GM12878 (cell line): Measurements from ENCODE around the gene PIGB. TPM values are rescaled to one million over a fixed set of nuclear protein-coding genes. Genes with fewer than 3 reads are reported as not detected.
A peak's percentile ranks its signal among the peaks of the same experiment; 100 is the strongest.

Experiments used
- ATF7 ChIP-seq: fragments of 450-650 bp; IDR thresholded peaks from 2 replicates; pipeline ENCODE4 v1.6.1; 2016; ENCODE audit warnings: low read depth, mild to moderate bottlenecking
- FOXK2 ChIP-seq: fragments of 450-650 bp; IDR thresholded peaks from 2 replicates; pipeline ENCODE4 v1.6.1; 2017; ENCODE audit warnings: mild to moderate bottlenecking, moderate library complexity
- MTA2 ChIP-seq: fragments of 450-650 bp; IDR thresholded peaks from 2 replicates; pipeline ENCODE4 v1.6.1; 2016; ENCODE audit warnings: low read depth, mild to moderate bottlenecking, moderate library complexity
- RAD21 ChIP-seq: IDR thresholded peaks from 2 replicates; pipeline ENCODE4 v1.6.1; 2011; ENCODE audit warnings: mild to moderate bottlenecking, low read depth, low read length, moderate library complexity; ENCODE audit not compliant: insufficient read depth
- RUNX3 ChIP-seq: IDR thresholded peaks from 2 replicates; pipeline ENCODE4 v1.6.1; 2012; ENCODE audit warnings: low read length, inconsistent platforms
- SREBF1 ChIP-seq: IDR thresholded peaks from 2 replicates; pipeline ENCODE4 v1.6.1; 2012; ENCODE audit warnings: mild to moderate bottlenecking, low read length
- ZNF274 ChIP-seq: IDR thresholded peaks from one replicate; pipeline ENCODE4 v1.8.0; 2011; ENCODE audit not compliant: insufficient read length, insufficient read depth
- microRNA counts: library from miRNA; unstranded; fragments of <30 nt; microRNA quantifications from one replicate; lab custom pipeline; 2016
- microRNA-seq: library from miRNA; unstranded; fragments of <30 nt; microRNA quantifications from one replicate; pipeline ENCODE4, GENCODE V29; 2018
- polyA plus RNA-seq, 11 experiments: library from polyadenylated mRNA; depleted of rRNA in 4 of 11; unstranded in 6 of 11; stranded (reverse) in 5 of 11; fragments of >200 nt; fragmentation: Nextera tagmentation in 4 of 11; fragmentation: Illumina TruSeq in 1 of 11; extraction: Ambion mirVana in 4 of 11; extraction: Trizol in 1 of 11; gene quantifications; 1 replicate in 1 of 11; 2 replicates in 10 of 11; pipeline versions ENCODE4 v1.2.1 to v1.2.3, GENCODE V29; 2011 to 2016; ENCODE audit warnings: inconsistent platforms in 2 of 11, missing spikeins in 2 of 11, low read depth in 1 of 11
- total RNA-seq, 4 experiments: library from RNA; depleted of rRNA in 3 of 4; stranded (reverse); fragments of >200 nt in 3 of 4; fragmentation: Illumina TruSeq in 1 of 4; extraction: Trizol in 1 of 4; gene quantifications; 2 replicates each; pipeline versions ENCODE4 v1.2.1 to v1.2.3, GENCODE V29; 2013 to 2021

PIGB gene
- total and polyA plus RNA-seq, 10 of the 15 experiments (the other 5 are each of a cell fraction or from before 2014, with no cell fraction given), result 17.9 to 46.0 (median 25.2) TPM

- TF ChIP-seq ATF7, result no peak
- no peak for TF ChIP-seq FOXK2
- TF ChIP-seq RUNX3, result peak; percentile 44; the same call in 1 of the 2 replicates
- TF ChIP-seq MTA2, result peak; percentile 40; the same call in 1 of the 2 replicates
- TF ChIP-seq ZNF274, result no peak
- no peak for TF ChIP-seq RAD21
- TF ChIP-seq SREBF1, result no peak
Observed at GRCh38 chr15:55403531-55403930, 84.5 kb downstream of the PIGB start (continued).

MicroRNAs encoded within 50 kb of the gene (microRNA counts, 767-probe panel; counts per million panel counts)
- microRNA hsa-miR-628-3p (lab: Ali Mortazavi, UCI) (784 counts per million, percentile 18 among the panel's probes with 10 or more counts), microRNA hsa-miR-628-5p (lab: Ali Mortazavi, UCI) (55.3 counts per million)

Small RNAs within 50 kb of the gene (microRNA-seq; reads per million reads assigned to microRNA genes)
- 71.0 reads per million, percentile 71 among the genes with 10 or more reads in this experiment for gene MIR628

Other genes with a start within 250 kb of the PIGB start
- 94.9 and 127 TPM in 2 replicates for gene RSL24D1, start 122.3 kb upstream of the PIGB start, total RNA-seq (2014; rRNA removed)
- gene RSL24D1, start 122.3 kb upstream of the PIGB start, total RNA-seq (2014; rRNA removed; fragmentation: Illumina TruSeq; extraction: Trizol), result 133 and 134 TPM in 2 replicates
- 97.4 and 101 TPM in 2 replicates for gene RSL24D1, start 122.3 kb upstream of the PIGB start, total RNA-seq (2021)
- 146 and 264 TPM in 2 replicates for gene RSL24D1, start 122.3 kb upstream of the PIGB start, polyA plus RNA-seq (2011; rRNA removed)
- gene RSL24D1, start 122.3 kb upstream of the PIGB start, polyA plus RNA-seq (2014; fragmentation: Illumina TruSeq; extraction: Trizol), result 107 and 131 TPM in 2 replicates
- 100 to 1,000 TPM; 198 to 249 TPM for gene RSL24D1, start 122.3 kb upstream of the PIGB start, polyA plus RNA-seq (2014; fragmentation: Nextera tagmentation; extraction: Ambion mirVana)
- 81.4 and 95.0 TPM in 2 replicates for gene RSL24D1, start 122.3 kb upstream of the PIGB start, polyA plus RNA-seq (2014; rRNA removed)
- gene RSL24D1, start 122.3 kb upstream of the PIGB start, polyA plus RNA-seq (2016; fragmentation: Nextera tagmentation; extraction: Ambion mirVana), result 100 to 1,000 TPM; 115 to 126 TPM
- gene RAB27A, start 29.4 kb upstream of the PIGB start, total RNA-seq (2014; rRNA removed), result 13.3 and 15.4 TPM in 2 replicates
- 27.6 and 30.8 TPM in 2 replicates for gene RAB27A, start 29.4 kb upstream of the PIGB start, total RNA-seq (2014; rRNA removed; fragmentation: Illumina TruSeq; extraction: Trizol)
- 52.2 and 53.2 TPM in 2 replicates for gene RAB27A, start 29.4 kb upstream of the PIGB start, total RNA-seq (2021)
- gene RAB27A, start 29.4 kb upstream of the PIGB start, polyA plus RNA-seq (2011; rRNA removed), result 139 and 184 TPM in 2 replicates
- gene RAB27A, start 29.4 kb upstream of the PIGB start, polyA plus RNA-seq (2014; fragmentation: Illumina TruSeq; extraction: Trizol), result 65.4 and 85.6 TPM in 2 replicates
- 10 to 100 TPM; 24.6 to 36.5 TPM for gene RAB27A, start 29.4 kb upstream of the PIGB start, polyA plus RNA-seq (2014; fragmentation: Nextera tagmentation; extraction: Ambion mirVana)
- 44.3 and 50.6 TPM in 2 replicates for gene RAB27A, start 29.4 kb upstream of the PIGB start, polyA plus RNA-seq (2014; rRNA removed)
- 10 to 100 TPM; 32.0 to 33.9 TPM for gene RAB27A, start 29.4 kb upstream of the PIGB start, polyA plus RNA-seq (2016; fragmentation: Nextera tagmentation; extraction: Ambion mirVana)
- gene PIGBOS1, start 99 bp upstream of the PIGB start, total RNA-seq (2014; rRNA removed), result 7.1 and 8.1 TPM in 2 replicates
- 14.0 and 14.1 TPM in 2 replicates for gene PIGBOS1, start 99 bp upstream of the PIGB start, total RNA-seq (2014; rRNA removed; fragmentation: Illumina TruSeq; extraction: Trizol)
- 7.1 and 7.6 TPM in 2 replicates for gene PIGBOS1, start 99 bp upstream of the PIGB start, total RNA-seq (2021)
- 9.9 and 17.1 TPM in 2 replicates for gene PIGBOS1, start 99 bp upstream of the PIGB start, polyA plus RNA-seq (2011; rRNA removed)
- gene PIGBOS1, start 99 bp upstream of the PIGB start, polyA plus RNA-seq (2014; fragmentation: Illumina TruSeq; extraction: Trizol), result 5.7 and 9.0 TPM in 2 replicates
- 10 to 100 TPM; 19.9 to 24.7 TPM for gene PIGBOS1, start 99 bp upstream of the PIGB start, polyA plus RNA-seq (2014; fragmentation: Nextera tagmentation; extraction: Ambion mirVana)
- 10.5 and 12.5 TPM in 2 replicates for gene PIGBOS1, start 99 bp upstream of the PIGB start, polyA plus RNA-seq (2014; rRNA removed)
- gene PIGBOS1, start 99 bp upstream of the PIGB start, polyA plus RNA-seq (2016; fragmentation: Nextera tagmentation; extraction: Ambion mirVana), result 10 to 100 TPM; 10.0 to 13.2 TPM
- gene CCPG1, start 89.1 kb downstream of the PIGB start, total RNA-seq (2014; rRNA removed), result 5.1 and 8.0 TPM in 2 replicates
- gene CCPG1, start 89.1 kb downstream of the PIGB start, total RNA-seq (2014; rRNA removed; fragmentation: Illumina TruSeq; extraction: Trizol), result 10.5 and 10.8 TPM in 2 replicates
- 8.9 and 11.1 TPM in 2 replicates for gene CCPG1, start 89.1 kb downstream of the PIGB start, total RNA-seq (2021)
- 15.8 and 24.9 TPM in 2 replicates for gene CCPG1, start 89.1 kb downstream of the PIGB start, polyA plus RNA-seq (2011; rRNA removed)
- 9.2 and 18.1 TPM in 2 replicates for gene CCPG1, start 89.1 kb downstream of the PIGB start, polyA plus RNA-seq (2014; fragmentation: Illumina TruSeq; extraction: Trizol)
- 1 to 10 TPM; 6.6 to 7.5 TPM for gene CCPG1, start 89.1 kb downstream of the PIGB start, polyA plus RNA-seq (2014; fragmentation: Nextera tagmentation; extraction: Ambion mirVana)
- 4.6 and 6.0 TPM in 2 replicates for gene CCPG1, start 89.1 kb downstream of the PIGB start, polyA plus RNA-seq (2014; rRNA removed)
- gene CCPG1, start 89.1 kb downstream of the PIGB start, polyA plus RNA-seq (2016; fragmentation: Nextera tagmentation; extraction: Ambion mirVana), result 10 to 100 TPM; 12.3 to 13.9 TPM
- 0.33 and 0.45 TPM in 2 replicates for gene PIERCE2, start 89.3 kb downstream of the PIGB start, total RNA-seq (2014; rRNA removed)
- gene PIERCE2, start 89.3 kb downstream of the PIGB start, total RNA-seq (2014; rRNA removed; fragmentation: Illumina TruSeq; extraction: Trizol), result 0.28 and 0.89 TPM in 2 replicates
- gene PIERCE2, start 89.3 kb downstream of the PIGB start, total RNA-seq (2021), result 0.48 TPM in 1 of 2 replicates, not detected in the other
- 1.1 and 1.4 TPM in 2 replicates for gene PIERCE2, start 89.3 kb downstream of the PIGB start, polyA plus RNA-seq (2011; rRNA removed)
- gene PIERCE2, start 89.3 kb downstream of the PIGB start, polyA plus RNA-seq (2014; fragmentation: Illumina TruSeq; extraction: Trizol), result 0.60 and 1.1 TPM in 2 replicates
- 1 to 10 TPM in 1 of 2 experiments, under 1 TPM in 1; 0.93 to 1.3 TPM for gene PIERCE2, start 89.3 kb downstream of the PIGB start, polyA plus RNA-seq (2014; fragmentation: Nextera tagmentation; extraction: Ambion mirVana)
- 0.32 and 0.33 TPM in 2 replicates for gene PIERCE2, start 89.3 kb downstream of the PIGB start, polyA plus RNA-seq (2014; rRNA removed)
- gene PIERCE2, start 89.3 kb downstream of the PIGB start, polyA plus RNA-seq (2016; fragmentation: Nextera tagmentation; extraction: Ambion mirVana), result 1 to 10 TPM in 1 of 2 experiments, under 1 TPM in 1; 0.40 to 1.3 TPM
- gene DNAAF4, start 189.0 kb downstream of the PIGB start, total RNA-seq (2014; rRNA removed), result 0.22 TPM in 1 of 2 replicates, not detected in the other
- 0.31 and 0.78 TPM in 2 replicates for gene DNAAF4, start 189.0 kb downstream of the PIGB start, total RNA-seq (2014; rRNA removed; fragmentation: Illumina TruSeq; extraction: Trizol)
- 0.33 TPM in 1 of 2 replicates, not detected in the other for gene DNAAF4, start 189.0 kb downstream of the PIGB start, total RNA-seq (2021)
- 0.14 TPM in 1 of 2 replicates, not detected in the other for gene DNAAF4, start 189.0 kb downstream of the PIGB start, polyA plus RNA-seq (2011; rRNA removed)
- 0.32 and 1.00 TPM in 2 replicates for gene DNAAF4, start 189.0 kb downstream of the PIGB start, polyA plus RNA-seq (2014; fragmentation: Illumina TruSeq; extraction: Trizol)
- 1 to 10 TPM in 1 of 2 experiments, under 1 TPM in 1; 0.37 to 1.2 TPM for gene DNAAF4, start 189.0 kb downstream of the PIGB start, polyA plus RNA-seq (2014; fragmentation: Nextera tagmentation; extraction: Ambion mirVana)
- 0.19 and 0.41 TPM in 2 replicates for gene DNAAF4, start 189.0 kb downstream of the PIGB start, polyA plus RNA-seq (2014; rRNA removed)
- 1 to 10 TPM in 1 of 2 experiments, under 1 TPM in 1; 0.80 to 1.9 TPM for gene DNAAF4, start 189.0 kb downstream of the PIGB start, polyA plus RNA-seq (2016; fragmentation: Nextera tagmentation; extraction: Ambion mirVana)